HG03066 (cell line): ENCODE data around the gene LRRC15.

Experiments
- ATAC-seq: cut with Tn5 transposase; IDR thresholded peaks from one replicate; pipeline ENCODE4 v1.9.1; 2021; ENCODE audit warnings: low read depth; ENCODE audit not compliant: unreplicated experiment

The LRRC15 gene

DNA sequence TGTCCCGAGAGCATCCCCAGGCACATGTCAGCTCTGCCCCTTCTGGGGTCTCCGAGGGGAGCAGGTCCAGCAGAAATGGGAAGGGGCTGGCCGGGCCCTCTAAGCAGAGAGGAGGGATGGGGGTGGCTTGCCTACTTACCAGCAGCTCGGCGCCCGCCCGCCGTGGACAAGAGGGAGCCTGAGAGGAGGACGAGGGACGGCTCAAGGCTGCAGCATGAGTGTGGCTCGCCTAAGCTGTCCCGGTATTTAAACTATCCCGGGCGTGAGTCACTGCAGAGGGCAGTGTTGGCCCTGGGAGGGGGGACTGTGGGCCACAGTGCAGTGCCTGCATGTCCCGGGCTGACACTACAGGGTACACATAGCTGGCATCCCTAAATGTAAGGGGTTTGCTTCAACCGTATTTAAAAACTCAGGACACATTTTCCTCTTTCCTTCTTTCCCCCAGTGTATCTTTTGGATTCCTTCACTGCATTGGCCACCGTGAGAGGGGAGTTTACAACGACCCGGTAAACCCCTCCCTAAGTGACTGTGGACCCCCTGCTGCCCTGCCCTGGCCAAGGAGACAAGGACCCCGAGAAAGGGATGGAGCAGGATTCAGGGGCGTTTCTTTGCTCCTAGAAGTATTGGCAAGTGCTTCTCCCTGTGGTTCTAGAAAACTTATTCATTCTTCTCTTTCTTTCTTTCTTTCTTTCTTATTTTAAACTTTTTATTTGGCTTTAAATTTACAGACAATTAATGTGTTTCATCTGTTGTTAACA, at the start of gene LRRC15:
Gene LRRC15, minus strand, starts transcription at position 222 of the 758 bp plus-strand sequence. CDS start 8,700 bp downstream, outside the sequence.
- ATAC-seq: no peak

DNA sequence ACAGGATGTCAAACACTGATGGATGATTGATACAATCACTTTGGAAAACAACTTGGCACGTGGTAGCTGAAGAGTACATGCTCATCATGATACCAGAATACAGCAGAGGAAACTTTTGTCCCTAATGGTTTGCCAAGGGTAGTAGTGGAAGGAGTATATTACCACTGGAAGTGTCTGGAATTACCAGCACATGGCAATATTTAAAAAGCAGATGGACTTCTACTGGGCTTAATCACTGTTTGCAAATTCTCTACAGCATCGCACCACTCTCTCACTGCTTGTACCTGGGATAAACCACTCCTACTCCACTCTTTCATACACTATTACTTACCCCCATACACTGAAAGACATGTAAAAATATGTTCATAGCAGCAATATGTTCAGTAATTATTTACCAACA, 49.1 kb upstream of the LRRC15 start:
- ATAC-seq: no peak

DNA sequence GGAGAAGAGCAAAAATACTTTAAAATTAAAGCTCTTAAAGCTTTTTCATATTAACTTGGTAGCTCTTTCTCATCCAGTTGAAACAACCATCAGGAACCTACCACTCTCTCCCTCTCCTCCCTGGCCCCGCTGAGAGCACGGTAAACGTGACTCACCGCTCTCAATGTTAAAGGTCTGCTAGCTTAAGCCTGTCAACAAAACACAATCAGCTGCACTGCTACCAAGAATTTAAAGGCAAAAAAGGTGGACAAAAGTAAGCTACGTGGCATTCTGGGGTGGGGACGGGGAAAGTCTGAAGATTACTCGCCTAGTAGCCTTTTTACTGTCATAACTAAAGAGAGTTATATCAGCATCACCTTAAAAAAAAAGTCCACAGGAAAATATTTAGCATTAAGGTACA, 37.9 kb upstream of the LRRC15 start:
- ATAC-seq: no peak

DNA sequence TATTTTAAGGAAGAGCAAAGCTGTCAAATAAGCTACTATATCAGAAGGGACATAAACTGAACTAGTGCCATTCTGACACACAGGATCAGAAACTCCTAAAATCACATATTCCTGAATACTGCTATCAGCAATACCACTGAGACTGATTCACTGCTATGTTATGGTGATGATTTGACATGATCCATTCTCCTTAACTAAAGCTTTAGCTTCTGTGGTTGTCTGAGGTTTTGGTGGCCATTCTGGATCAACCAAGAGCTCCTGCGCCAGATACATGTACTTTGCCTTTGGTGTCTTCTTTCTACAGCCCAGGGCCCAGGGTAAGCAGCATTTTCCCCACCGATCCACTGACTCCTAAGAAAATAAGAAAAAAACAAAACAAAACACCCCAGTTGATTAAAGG, 36.2 kb upstream of the LRRC15 start:
- no peak for ATAC-seq

DNA sequence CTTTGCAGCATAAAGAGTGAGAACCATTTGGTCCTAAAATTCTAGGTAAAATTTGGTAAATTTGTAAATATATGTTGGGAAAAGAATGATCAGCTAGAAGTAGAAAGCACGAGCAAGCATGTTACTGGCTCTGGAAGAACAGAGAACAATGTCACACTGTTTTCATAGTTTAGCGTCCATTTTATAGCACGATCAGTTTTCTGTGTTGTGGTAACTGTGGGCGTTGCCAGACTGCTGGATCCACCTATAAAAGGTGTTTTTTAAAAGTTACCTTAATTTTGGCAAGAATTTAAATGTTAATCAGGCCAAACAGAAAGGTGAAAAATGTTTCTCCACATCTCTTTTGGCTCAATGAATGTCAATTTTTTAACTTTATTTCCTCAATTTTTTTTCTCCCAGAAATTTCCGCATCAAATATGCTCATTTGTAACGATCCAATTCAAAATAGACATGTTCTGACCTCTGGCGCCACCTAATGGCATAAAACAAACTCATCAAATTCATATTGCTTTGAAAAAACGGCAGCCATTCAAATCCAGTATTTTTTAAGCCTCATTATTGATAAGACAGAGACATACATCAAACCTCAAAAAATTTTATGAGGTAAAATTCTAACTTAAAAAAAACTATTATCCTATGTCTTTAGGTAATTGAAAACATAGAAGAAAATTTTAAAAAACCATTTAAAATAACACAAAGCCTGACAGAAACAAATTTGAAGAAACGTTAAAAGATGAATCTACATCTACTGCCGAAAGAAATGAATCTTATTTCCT, 35.0 kb upstream of the LRRC15 start:
- ATAC-seq: no peak

DNA sequence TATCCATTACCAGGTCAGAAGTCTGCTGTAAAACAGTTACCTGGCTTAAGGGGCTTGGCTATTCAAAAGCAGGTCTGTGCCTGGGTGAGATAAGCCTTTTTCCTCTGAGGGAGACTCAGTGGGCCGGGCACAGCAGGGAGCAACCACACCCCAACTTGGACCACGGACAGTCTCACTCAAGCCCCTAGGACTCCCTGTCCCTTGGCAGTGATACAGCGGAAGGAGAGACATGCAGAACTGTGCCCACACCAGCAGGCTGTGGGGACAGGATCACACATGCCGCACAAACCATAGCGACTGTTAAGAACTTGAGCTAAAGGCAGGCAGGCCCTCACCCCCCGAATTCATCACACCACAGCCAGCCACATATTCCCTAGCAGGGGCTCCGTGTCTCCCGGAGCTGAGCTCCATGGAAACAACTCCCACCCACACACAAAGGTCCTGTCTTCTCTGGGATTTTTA, 32.4 kb upstream of the LRRC15 start:
- no peak for ATAC-seq

DNA sequence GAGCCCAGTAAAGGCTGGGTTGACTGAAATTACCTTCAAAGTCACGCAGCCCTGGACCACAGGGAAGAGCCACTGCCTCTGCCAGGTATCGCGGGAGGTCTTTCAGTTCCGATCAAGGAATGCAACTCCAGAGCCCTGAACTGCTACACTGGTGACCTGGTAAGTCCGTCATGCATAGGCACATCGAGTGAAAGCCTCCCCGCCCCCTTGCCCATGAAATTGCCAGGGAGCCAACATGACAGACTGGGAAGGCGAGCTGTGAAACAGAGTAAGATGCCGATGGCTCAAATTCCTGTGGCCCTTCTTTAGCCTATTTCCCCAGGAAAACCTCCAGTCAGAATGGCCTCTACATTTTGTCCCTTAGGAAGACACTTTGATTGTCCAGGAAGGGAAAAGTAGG, 31.8 kb upstream of the LRRC15 start:
- no peak for ATAC-seq

DNA sequence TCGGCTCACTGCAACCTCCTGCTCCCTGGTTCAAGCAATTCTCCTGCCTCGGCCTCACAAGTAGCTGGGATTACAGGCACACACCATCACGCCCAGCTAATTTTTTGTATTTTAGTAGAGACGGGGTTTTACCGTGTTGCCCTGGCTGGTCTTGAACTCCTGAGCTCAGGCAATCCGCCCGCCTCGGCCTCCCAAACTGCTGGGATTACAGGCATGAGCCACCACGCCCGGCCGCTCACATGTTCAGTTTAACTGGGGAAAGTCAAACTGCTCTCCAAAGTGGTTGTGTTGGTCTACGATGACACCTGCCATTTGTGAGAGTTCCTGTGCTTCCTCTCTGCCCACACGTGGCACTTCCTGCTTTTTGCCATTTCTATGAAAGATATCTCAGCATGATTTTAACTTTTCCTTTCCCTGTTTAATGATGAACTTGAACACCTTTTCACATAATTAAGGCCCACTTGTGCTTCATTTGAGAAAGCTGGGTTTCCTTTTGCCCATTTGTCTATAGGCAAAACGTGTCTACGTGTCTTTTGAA, 30.4 kb upstream of the LRRC15 start:
- no peak for ATAC-seq

DNA sequence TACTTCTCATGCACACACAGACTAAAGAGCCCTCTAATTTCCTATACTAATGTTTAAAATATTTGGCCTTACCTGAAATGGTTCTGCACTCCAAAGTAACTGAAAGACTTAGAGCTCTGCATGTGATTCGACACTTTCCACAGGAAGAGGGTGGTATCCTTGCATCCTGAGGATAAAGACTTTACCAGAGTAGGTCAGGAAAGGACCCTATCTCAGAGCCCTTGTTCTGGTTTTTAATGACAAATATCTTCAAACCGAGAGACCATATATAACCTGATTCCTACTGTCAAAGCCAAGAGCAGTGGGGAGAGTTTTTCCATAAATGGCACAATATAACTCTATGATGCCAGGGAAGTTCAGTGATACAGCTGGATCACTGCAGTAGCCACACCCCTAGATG, 29.6 kb upstream of the LRRC15 start, which contains the start of gene GP5:
Gene GP5, minus strand, starts transcription at position 101 of the 400 bp plus-strand sequence. CDS start 984 bp downstream, outside the sequence.
- ATAC-seq: no peak

DNA sequence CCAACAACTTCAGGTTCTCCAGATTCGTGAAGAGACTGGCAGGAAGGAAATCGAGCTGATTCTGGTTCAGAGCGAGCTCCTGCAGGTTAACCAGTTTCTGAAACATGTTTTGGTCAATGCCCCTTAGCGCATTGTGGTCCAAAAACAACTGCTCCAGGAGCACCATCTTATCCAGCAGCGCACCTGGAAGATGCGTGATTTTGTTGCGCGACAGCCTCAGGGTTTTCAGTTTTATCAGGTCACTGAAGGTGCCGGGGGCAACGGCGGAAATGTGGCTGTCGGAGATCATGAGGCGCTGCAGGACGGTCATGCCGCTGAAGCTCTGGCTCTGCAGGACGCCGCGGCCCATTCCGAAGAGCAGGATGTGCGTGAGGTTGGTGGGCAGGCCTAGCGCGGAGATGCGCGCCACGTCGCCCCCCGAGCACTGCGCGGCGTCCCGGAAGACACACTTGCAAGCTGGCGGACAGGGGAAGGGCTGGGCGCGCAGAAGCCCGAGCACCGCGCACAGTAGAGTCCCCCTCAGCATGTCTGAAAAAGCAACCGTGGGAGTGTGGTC, 28.3 kb upstream of the LRRC15 start:
- ATAC-seq: no peak

DNA sequence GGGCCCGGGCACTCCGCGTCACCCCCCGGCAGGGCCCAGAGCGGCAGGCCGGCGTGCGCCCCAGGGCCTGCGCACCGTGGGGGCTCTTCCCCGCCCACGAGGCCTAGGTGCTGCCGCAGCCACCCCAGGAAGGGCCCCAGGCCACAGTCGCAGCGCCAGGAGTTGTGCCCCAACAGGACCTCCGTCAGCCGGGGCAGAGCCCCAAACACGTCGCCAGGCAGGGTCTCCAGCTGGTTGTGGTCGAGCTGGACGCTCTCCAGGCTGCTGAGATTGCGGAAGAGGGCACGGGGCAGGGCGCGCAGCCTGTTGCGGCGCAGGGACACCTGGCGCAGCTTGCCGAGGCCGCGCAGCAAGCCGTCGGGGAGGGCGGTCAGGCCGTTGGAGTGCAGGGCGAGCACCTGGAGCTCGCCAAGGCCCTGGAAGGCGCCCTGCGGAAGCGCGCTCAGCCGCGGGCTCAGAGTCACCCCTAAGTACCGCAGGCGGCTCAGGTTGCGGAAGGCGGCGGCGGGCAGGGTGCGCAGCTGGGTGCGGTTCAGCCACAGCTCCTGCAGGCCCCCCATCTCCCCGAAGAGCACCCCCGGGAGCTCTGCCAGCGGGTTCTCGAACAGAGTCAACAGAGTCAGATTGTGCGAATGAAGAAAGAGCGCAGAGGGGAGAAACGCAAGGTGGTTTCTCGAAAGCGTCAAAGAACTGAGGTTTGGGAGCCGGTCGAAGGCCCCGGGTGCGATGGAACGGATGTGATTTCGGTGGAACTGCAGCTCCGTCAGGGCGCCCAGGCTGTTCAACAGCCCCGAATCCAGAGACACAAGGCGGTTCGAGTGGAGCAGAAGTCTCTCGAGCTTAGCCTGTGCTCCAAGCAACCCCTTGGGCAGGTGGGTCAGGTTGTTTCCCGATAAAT, 27.6 kb upstream of the LRRC15 start:
- ATAC-seq: no peak

DNA sequence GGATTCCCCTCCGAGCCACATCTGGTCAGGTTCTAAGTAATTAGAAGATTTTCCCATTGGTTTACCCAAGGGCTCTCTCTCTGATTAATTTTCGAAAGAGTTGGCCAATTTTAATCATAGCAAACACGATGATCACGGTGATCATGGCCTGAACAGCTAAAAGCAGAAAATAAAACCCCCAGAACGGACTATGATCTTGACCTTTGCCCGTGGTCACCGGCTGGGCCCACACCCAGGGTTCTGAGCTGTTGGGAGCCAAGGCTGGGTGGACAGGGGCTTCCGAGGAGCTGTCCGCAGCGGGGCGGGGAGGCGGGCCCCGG, 27.0 kb upstream of the LRRC15 start:
- ATAC-seq: no peak

DNA sequence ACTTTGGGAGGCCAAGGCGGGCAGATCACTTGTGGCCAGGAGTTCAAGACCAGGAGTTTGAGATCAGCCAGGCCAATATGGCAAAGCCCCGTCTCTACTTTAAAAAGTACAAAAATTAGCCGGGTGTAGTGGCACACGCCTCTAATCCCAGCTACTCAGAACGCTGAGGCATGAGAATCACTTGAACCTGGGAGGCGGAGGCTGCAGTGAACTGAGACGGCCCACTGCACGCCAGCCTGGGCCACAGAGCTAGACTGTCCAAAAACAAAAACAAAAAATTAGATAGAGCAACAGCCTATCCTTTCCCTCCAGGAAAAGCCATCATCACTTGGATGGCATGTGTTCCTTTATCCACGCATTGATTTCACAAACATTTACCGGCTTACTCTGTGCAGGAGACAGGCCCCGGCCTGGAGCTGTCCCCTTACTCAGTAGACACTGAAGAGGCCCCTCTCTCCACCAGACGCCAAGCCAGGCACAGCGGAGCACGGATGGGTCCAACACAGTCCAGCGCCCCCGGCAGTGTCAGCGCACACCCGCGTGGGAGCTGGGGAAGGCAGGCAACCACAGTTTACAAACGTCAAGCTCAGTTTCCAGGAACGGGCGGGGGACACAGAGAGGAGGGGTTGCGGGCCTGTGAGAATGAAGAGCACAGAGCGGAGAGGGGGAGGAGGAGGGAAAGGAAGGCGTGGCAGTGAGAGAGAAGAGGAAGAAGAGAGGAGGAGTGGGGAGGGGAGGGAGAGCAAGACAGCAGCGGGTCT, 26.4 kb upstream of the LRRC15 start:
- ATAC-seq: no peak

DNA sequence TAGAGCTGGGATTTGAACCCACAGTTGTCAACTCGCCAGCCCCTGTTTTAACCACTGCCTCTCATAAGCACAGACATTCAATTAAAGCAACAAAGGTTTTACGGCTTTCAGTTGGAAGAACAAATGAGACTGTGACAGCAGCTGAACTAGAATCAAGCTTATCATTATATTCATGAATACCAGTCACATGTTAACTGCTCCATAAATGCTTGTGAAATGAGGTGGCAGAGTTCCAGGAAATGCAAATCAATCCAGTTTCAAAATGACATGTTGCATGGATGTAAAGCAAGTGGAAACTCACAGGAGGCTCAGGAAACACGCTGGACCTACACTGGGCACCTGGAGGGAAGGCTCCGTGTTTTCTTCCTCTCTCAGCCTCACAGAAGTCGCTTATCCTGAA, 25.7 kb upstream of the LRRC15 start:
- ATAC-seq: no peak

DNA sequence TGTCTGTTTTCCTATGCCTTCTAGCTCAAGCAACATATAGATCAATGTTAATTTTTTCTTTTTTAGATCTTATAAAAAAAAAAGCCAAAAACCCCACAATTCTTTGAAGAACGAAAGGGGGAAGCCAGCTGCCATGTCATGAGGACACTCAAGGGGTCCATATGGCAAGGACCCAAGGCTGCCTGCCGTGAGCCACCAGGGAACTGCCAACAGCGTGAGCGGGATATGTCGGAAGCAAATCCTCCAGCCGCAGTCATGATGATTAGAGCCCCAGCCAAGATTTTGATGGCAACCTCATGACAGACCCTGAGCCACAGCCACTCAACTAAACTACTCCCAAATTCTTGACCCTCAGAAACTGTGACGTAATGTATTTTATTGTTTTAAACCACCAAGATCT, 23.0 kb upstream of the LRRC15 start:
- ATAC-seq: no peak

DNA sequence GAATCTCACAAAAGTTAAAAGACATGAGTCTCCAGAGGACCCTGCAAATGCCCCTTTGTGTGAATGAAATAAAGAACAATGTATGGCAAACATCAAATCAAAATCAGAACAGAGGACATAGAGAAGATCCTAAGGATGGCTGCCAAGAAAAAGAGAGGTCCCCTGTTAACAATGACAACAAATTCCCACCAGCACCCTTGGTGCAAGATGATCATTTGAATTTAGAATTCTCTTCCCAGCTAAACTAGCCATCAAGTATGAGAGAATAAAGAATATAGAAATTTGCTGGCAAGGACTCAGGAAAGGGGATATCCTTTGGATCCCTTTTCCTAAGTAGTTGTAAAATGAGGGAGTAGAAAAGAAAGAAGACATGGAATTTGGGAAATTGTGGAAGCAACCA, 21.3 kb upstream of the LRRC15 start:
- no peak for ATAC-seq

DNA sequence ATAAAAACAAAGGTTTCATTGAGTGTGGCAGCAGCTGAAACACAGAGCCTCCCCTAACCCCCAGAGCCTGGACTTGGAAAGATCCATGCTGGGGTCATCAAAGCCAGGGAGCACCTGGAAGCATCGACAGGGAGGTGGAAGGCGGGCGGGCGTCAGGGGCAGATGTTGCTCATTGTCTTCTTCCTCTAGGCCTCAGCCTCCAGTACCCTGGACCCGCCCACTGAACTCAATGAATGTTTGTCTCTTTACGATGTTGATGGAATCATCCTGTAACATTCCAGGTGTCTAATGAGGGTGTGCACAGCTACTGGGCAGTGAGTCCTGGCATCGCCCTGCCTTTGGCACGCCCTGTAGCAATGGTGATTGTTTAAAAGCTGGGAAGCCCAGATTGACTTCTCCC, 19.7 kb upstream of the LRRC15 start:
- ATAC-seq: no peak

DNA sequence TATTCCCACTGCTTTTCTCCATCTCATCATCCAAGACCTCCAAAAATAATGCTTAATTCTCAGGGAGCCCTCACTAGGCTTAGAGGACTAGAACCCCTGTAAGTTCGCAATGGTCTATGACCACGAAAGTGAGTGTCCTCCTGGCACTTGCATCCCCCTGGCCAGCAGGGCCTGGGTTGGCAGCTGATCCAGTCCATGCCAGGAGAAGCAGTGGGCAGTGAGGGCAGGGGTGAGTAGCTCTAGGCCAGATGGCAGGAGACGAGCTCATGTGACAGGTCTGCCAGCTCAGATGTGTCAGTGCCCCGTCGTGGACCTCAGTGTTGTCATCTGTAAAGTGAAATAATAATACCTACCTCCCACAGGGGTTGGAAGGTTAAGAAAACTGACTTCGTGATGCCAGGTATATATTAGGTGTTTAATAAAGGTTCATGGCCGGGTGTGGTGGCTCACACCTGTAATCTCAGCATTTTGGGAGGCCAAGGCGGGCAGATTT, 18.4 kb upstream of the LRRC15 start:
- no peak for ATAC-seq

DNA sequence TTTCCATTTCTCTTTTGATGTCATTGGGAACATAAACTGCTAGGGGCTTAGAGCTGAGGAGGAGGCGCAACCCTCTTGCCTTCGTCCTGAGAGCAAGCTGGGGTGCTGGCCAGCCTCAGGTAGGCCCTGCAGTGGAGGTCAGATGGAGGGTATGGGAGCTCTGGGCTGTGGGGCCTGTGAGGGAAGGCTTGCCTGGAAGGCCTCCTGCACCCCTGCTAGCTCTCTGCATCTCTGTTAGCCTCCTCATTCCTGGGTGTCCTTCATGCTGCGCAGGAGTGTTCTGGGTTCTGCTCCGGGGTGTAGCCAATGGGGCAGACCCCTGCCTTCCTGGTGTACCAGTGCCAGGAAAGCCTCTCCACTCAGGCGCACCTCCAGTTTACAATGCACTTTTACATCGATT, 17.7 kb upstream of the LRRC15 start:
- ATAC-seq: no peak

DNA sequence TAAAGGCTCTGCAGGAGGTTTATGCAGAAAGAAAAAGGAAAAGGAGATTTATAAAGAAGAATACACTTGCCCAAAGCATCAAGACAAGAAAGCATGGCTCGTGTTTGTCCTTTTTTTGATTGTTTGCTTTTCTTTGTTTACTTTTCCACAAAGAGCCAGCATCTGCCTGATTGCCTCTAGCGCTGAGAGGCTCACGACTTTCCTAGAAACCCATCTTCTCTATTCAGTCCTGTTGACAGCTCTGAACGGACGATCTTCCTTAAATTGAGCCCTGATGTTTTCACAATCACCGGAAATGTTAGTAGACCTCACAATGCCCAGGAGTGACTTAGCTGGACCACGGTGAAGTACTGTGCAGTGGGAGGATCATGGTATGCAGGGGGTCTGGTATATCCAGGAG, 17.1 kb upstream of the LRRC15 start:
- no peak for ATAC-seq
